ENCODE data around the gene PSMA8.

DNA sequence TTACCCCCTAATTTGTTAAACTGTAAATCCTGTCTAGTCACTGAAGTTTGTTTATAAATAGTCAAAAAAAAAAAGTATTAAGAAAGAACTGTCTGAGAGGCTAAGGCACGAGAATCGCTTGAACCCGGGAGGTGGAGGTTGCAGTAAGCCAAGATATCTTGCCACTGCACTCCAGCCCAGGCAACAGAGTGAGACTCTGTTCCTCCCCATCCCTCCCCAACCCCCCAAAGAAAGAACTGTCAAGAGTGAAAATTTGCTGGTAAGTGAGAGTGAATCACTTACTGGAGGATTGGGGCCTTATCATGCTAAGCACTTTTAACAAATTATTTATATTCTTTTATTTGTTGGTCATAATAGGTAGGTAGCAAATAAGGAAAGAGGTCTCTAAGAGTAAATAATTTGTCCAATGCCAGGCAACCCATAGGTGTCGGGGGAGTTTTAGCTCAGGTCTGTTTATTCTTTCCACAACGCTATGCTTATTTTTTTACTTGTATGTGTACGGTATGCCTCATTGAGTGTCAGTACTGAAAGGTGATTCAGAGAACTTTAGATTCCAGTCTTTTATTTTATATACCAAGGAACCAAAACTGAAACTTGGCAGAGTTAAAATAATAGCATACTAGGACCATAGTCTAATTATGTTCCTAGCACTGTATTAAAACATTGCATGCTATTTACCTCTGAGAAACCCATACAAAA, 95.0 kb downstream of the PSMA8 start:
- TF ChIP-seq, protein P1, sequence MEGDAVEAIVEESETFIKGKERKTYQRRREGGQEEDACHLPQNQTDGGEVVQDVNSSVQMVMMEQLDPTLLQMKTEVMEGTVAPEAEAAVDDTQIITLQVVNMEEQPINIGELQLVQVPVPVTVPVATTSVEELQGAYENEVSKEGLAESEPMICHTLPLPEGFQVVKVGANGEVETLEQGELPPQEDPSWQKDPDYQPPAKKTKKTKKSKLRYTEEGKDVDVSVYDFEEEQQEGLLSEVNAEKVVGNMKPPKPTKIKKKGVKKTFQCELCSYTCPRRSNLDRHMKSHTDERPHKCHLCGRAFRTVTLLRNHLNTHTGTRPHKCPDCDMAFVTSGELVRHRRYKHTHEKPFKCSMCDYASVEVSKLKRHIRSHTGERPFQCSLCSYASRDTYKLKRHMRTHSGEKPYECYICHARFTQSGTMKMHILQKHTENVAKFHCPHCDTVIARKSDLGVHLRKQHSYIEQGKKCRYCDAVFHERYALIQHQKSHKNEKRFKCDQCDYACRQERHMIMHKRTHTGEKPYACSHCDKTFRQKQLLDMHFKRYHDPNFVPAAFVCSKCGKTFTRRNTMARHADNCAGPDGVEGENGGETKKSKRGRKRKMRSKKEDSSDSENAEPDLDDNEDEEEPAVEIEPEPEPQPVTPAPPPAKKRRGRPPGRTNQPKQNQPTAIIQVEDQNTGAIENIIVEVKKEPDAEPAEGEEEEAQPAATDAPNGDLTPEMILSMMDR (conservative IDR thresholded peaks at IDR 0.05; ENCODE audit: low read depth, low read length) = no peak
- TF ChIP-seq EZH2 (IDR thresholded peaks at IDR 0.05; ENCODE audit: borderline replicate concordance, low read depth, low read length, poor library complexity, severe bottlenecking) = no peak

Data from A673 (cell line).